ENCODE data around the gene DAB1.

GRCh38 chr1:57363165-57363564 lies 60.7 kb downstream of the DAB1 start:
- no peak for TF ChIP-seq L3MBTL2 (conservative IDR thresholded peaks at IDR 0.05)
- TF ChIP-seq SP1 (IDR thresholded peaks at IDR 0.05) = no peak
- TF ChIP-seq ARNT (IDR thresholded peaks at IDR 0.05) = no peak
- TF ChIP-seq SUZ12 (IDR thresholded peaks at IDR 0.05) = no peak
- TF ChIP-seq, protein P1, sequence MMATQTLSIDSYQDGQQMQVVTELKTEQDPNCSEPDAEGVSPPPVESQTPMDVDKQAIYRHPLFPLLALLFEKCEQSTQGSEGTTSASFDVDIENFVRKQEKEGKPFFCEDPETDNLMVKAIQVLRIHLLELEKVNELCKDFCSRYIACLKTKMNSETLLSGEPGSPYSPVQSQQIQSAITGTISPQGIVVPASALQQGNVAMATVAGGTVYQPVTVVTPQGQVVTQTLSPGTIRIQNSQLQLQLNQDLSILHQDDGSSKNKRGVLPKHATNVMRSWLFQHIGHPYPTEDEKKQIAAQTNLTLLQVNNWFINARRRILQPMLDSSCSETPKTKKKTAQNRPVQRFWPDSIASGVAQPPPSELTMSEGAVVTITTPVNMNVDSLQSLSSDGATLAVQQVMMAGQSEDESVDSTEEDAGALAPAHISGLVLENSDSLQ (IDR thresholded peaks at IDR 0.05) = no peak
- no peak for TF ChIP-seq NFRKB (IDR thresholded peaks at IDR 0.05)
- no peak for TF ChIP-seq TARDBP (IDR thresholded peaks at IDR 0.05)
- no peak for TF ChIP-seq FOXM1 (IDR thresholded peaks at IDR 0.05; ENCODE audit: borderline replicate concordance)
- no peak for TF ChIP-seq ELF4 (IDR thresholded peaks at IDR 0.05)
- TF ChIP-seq ZNF384 (IDR thresholded peaks at IDR 0.05) = no peak
- no peak for TF ChIP-seq HDGF (IDR thresholded peaks at IDR 0.05; ENCODE audit: borderline replicate concordance)
- no peak for TF ChIP-seq BHLHE40 (IDR thresholded peaks at IDR 0.05; ENCODE audit: borderline replicate concordance)
- TF ChIP-seq LEF1 (IDR thresholded peaks at IDR 0.05; ENCODE audit: borderline replicate concordance) = no peak
